Measurements from ENCODE around the gene FA2H.
"Not testable (repeated sequence)": the region's sequence is repeated elsewhere in the genome, so short reads cannot be mapped to it uniquely, and the experiment has no call there.

Gene FA2H

GRCh38 chr16:74723256-74723655 is 51.4 kb downstream of the FA2H start:
- no peak for DNase-seq (ENCODE audit: low spot score)

DNA sequence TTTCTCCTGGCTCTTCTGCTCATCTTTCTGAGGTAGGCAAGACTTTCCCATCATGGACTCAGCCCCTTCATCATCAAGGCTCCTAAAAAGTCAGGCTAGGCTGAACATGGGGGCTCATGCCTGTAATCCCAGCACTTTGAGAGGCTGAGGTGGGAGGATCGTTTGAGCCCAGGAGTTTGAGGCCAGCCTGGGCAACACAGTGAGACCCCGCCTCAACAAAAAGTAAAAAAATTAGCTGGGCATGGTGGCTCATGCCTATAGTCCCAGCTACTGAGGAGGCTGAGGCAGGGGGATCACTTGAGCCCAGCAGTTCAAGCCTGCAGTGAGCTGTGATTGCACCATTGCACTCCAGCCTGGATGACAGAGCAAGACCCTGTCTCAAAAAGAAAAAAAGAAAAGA is 52.5 kb downstream of the FA2H start:
- DNase-seq (ENCODE audit: low spot score) = not testable (repeated sequence)

GRCh38 chr16:74721716-74722115 is 52.9 kb downstream of the FA2H start:
- DNase-seq (ENCODE audit: low spot score) = no peak

GRCh38 chr16:74720579-74720978 is 54.0 kb downstream of the FA2H start:
- DNase-seq (ENCODE audit: low spot score) = no peak

DNA sequence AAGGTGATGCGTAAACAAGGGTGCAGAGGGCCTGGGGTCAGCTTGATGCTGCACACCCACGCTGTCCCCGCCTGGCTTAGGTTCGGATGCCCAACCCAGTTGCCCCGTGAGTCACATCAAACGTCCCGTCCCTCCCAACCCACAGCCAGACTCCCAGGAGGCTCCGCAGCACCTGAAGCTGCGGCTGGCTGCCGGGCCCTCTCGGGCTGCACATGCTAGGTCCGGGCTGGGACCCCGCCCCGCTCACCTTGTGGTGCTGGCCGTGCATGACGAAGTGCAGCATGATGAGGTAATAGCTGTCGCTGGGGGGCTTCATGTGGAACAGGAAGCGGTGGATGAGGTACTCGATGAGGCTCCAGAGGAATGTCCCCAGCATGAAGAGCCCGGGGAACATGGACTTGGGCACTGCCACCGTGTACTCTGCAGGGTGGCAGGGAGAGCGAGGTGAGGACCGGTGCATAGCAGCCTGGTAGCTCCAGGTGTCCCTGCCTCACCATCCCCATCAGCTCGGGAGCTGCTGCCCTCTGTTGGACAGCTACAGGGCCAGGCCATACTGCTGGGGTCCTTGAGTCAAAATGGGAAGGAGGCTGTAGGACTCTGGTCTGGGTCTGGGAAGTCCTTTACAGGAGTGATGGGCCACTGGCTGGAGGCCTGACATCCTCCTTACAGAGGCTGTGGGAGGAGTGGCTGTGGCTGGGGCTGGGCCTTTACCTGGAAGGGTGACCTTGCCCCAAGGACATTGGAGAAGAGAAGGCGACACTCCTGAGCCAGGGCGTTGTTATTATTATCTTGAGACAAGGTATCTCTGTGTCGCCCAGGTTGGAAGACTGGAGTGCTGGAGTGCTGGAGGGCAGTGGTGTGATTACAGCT is 55.6 kb downstream of the FA2H start:
- DNase-seq (ENCODE audit: low spot score) = no peak

DNA sequence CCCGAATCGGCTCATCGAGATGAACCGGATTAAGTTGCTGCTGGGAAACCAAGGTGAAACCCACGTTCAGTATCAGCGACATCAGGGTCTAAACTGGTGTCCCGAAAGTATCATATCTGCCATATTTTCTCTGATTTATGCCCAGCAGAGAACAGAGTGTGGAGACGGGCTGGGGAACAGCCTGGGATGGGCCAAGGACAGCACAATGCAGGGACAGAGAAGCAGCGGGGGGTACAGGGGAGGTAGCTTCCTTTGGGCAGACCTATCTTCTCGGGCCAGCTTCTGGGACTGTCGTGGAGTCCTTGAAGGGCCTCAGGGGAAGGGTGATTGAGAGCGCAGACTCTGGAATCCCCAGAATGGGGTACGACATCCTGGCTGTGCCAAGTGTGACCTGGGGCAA is 56.5 kb downstream of the FA2H start:
- DNase-seq (ENCODE audit: low spot score) = no peak

- DNase-seq (ENCODE audit: low spot score) = no peak
Measured at GRCh38 chr16:74717367-74717766, 57.3 kb downstream of the FA2H start.

DNA sequence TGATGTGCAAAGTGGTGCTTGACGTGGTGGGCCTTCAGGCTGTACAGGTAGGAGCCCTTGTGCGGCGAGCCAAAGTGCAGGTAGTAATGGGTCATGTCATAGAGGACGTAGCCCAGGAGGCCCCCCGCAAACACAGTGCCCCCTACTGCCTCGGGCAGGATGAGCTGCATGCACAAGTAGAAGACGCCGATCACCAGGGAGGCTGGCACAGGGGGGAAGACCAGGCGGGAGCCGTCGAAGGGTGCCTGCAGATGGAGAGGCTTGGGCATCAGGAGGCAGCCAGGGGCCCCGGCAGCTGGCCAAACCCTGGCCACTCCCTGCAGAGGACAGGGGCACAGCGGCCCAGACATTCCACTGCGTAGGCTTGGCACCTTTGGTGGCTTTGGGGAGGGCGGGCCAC is 58.3 kb downstream of the FA2H start:
- DNase-seq (ENCODE audit: low spot score) = no peak

- no peak for DNase-seq (ENCODE audit: low spot score)
Measured at GRCh38 chr16:74713876-74714275, 60.7 kb downstream of the FA2H start.

GRCh38 chr16:74713325-74713724 is 61.3 kb downstream of the FA2H start:
- DNase-seq (ENCODE audit: low spot score) = no peak

DNA sequence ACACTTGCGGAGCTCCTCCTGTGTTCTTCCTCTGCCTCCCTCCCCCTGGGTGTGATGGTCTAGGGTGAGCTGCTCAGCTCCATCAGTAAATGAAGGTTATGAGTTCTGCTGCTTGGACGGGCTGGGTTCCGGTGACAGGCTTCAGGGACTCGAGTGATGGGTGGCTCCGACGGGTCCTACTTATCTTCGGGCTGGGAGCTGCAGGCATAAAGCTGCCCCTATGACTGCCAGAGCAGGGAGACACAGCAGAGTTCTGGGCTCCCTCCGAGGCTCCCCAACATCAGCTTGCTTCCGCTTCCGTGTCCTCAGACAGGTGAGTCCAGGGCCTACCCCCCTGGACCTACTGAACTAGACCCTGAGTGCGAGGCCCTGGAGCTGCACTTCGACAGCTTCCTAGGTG is 62.7 kb downstream of the FA2H start:
- no peak for DNase-seq (ENCODE audit: low spot score)

DNA sequence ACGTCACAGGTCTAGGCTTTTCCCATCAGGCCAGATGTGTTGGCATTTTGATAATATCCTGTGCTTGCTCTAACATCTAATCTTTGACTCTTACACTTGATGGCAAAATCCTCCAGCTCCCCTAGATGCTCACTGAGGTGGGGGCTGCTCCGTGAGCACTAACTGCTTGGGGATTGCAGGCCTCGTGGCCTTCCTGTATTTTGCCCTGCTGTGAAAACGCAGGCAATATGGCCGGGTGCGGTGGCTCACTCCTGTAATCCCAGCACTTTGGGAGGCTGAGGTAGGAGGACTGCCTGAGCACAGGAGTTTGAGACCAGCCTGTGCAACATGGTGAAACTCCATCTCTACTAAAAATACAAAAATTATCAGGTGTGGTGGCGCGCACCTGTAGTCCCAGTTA is 64.2 kb downstream of the FA2H start:
- no peak for DNase-seq (ENCODE audit: low spot score)

DNA sequence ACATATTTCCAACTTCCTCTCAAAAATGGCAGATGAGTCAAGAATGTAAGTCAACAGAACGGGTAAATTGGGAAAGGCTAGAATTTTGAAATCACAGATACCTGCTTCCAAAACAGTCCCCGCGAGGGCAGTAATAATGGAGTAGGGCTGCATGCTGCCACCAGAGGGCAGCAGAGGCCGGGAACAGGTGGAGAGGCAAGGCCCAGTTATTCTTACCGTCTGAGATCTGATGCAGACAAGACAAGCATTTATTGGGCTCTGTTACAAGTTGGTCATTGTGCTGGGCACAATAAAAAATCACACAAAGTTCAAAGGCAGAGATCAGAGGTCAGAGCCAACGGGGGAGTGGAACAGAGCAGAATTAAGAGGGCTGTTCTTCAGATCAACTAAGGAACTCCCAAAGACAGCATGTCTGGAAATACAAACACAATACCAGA is 65.2 kb downstream of the FA2H start:
- peak; percentile 94 for DNase-seq (ENCODE audit: low spot score)

DNA sequence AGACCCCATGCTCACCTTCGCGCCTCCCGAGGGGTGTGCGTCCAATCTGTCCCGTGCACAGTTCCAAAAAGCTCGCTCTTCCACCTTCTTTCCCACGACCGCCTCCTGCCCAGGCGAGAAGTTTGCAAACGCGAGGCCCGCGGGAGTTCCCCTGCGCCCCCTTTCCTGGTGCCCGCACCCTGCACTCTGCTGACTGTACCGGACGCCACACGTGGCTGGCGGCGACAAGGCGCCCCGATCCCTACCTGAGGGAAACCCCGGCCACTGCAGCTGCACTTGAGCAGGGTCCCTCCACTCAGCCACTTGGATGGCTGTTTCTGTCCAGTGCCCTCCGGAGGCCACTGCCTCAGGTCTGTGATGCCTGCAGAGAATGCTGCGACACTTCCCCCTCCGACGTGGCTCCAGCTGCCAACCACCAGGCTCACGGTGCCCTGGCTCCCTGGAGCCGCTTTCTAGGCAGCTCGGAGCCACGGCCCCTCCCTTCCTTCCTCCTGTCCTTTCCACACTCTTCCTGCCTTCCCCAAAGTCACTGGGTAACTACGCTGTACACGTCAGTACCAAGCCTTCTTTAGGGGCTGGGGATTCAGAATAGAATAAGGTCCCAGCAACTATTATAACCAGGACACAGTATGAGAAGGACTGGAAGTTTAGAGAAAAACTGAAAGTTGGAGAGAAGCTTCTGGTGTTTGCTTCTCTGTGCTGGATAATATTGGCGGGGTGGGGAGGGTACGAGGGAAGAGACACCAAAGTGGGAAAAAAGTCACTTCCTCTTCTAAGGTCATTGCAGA is 74.0 kb downstream of the FA2H start, which contains the start of gene MLKL:
TSS of gene MLKL (minus strand) at position 425 of the 788 bp plus-strand sequence. CDS start 5,105 bp downstream, outside the sequence.
- no peak for DNase-seq (ENCODE audit: low spot score)

GRCh38 chr16:74700116-74700437 is 74.5 kb downstream of the FA2H start:
- no peak for DNase-seq (ENCODE audit: low spot score)

DNA sequence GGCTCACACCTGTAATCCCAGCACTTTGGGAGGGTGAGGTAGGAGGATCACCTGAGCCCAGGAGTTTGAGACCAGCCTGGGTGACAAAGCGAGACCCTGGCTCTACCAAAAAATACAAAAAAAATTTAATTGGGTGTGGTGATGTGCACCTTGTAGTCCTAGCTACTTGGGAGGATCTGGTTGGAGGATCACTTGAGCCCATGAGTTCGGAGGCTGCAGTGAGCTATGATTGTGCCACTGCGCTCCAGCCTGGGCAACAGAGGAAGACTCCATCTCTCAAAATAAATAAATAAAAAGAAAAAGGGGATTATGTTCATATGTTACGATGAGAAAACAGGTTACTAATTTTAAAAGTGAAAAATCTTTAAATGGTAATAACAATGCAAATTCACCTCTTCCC is 75.0 kb downstream of the FA2H start:
- no peak for DNase-seq (ENCODE audit: low spot score)

GRCh38 chr16:74698222-74698621 is 76.4 kb downstream of the FA2H start:
- DNase-seq (ENCODE audit: low spot score) = no peak

DNA sequence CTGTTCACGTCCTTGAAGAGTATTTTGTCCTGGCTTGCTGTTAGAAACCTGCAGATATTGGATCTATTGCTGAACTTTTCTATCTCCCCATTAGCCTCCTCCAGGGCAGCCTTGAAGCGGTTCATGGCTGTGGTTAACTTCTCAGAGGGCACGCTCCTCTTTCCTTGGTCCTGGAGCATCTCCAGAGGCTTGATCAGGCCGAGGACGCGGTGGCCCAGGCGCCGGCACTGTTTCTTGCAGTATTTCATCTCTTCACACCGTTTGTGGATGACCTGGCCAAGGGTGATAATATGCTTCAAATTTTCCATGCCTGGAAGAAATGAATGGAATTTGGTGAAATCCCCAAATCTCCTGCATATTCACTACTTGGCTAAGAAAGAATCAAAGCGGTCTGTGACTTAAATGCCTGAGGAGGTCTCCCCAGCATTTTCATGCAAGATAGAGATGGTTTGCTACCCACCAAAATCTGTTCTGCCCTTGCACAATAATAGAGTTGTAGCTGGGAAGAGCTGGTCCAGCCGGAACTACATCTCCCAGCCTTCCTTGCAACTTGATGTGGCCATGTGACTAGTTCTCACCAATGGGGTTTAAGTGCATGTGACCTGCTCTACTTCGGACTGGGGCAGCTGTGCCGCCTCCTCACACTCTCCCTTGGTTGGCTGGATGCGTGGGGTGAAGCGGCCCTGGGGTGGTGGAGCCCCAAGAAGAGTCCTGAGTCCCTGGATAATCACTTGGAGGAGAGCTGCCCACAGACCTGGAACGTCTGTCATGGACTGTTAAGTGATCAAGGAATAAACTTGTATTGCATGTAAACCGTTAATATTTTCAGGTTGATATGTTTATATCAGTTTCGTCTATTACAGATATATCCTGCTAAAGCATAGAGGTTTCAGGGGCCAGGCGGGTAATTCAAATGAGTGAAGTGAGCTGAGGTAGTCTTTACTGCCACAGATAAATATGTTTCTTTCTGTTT is 78.9 kb downstream of the FA2H start:
- DNase-seq (ENCODE audit: low spot score) = peak; percentile 95

- DNase-seq (ENCODE audit: low spot score) = no peak
Measured at GRCh38 chr16:74691093-74691855, 83.3 kb downstream of the FA2H start.

GRCh38 chr16:74682556-74682955 is 92.1 kb downstream of the FA2H start:
- no peak for DNase-seq (ENCODE audit: low spot score)

- no peak for DNase-seq (ENCODE audit: low spot score)
Measured at GRCh38 chr16:74680681-74681080, 93.9 kb downstream of the FA2H start.

Measured in globus pallidus (tissue), 1 donor.